HepG2 (cell line): ENCODE results near the gene RRP36. TPM values are rescaled to one million over a fixed set of nuclear protein-coding genes. Genes with fewer than 3 reads are reported as not detected.

Experiments used
- ATF1 ChIP-seq: IDR thresholded peaks from 2 replicates; pipeline ENCODE4 v1.6.1; 2016; ENCODE audit warnings: mild to moderate bottlenecking, control low read depth
- FOSL1 ChIP-seq: sonication (generic); formaldehyde crosslinking; IDR thresholded peaks from 2 replicates; pipeline ENCODE4 v1.9.0; 2021; ENCODE audit warnings: missing genetic modification reagents, borderline replicate concordance
- GATAD2A ChIP-seq: IDR thresholded peaks from 2 replicates; pipeline ENCODE4 v1.6.1; 2016
- RBAK ChIP-seq: sonication (generic); formaldehyde crosslinking; IDR thresholded peaks from 2 replicates; pipeline ENCODE4 v1.5.1; 2020; ENCODE audit warnings: mild to moderate bottlenecking, missing genetic modification reagents
- SMARCE1 ChIP-seq: fragments of 450-650 bp; IDR thresholded peaks from 2 replicates; pipeline ENCODE4 v1.6.1; 2017; ENCODE audit warnings: borderline replicate concordance
- SRSF9 ChIP-seq: fragments of 200-400 bp; formaldehyde crosslinking; IDR thresholded peaks from 2 replicates; pipeline ENCODE4 v1.6.1; 2018; ENCODE audit warnings: borderline replicate concordance, mild to moderate bottlenecking, low read depth, low read length; ENCODE audit not compliant: insufficient read depth, poor library complexity, severe bottlenecking
- ZFP36L1 ChIP-seq: sonication (generic); formaldehyde crosslinking; IDR thresholded peaks from 2 replicates; pipeline ENCODE4 v1.8.0; 2022; ENCODE audit warnings: mild to moderate bottlenecking, missing genetic modification reagents, moderate library complexity
- ZFP82 ChIP-seq: sonication (generic); formaldehyde crosslinking; IDR thresholded peaks from 2 replicates; pipeline ENCODE4 v1.5.1; 2020; ENCODE audit warnings: mild to moderate bottlenecking, missing genetic modification reagents, borderline replicate concordance
- ZNF224 ChIP-seq: sonication (generic); formaldehyde crosslinking; IDR thresholded peaks from 2 replicates; pipeline ENCODE4 v1.5.0; 2020; ENCODE audit warnings: mild to moderate bottlenecking, missing genetic modification reagents
- ZNF552 ChIP-seq: sonication (generic); formaldehyde crosslinking; IDR thresholded peaks from 2 replicates; pipeline ENCODE4 v1.9.0; 2022; ENCODE audit warnings: missing genetic modification reagents, mild to moderate bottlenecking, borderline replicate concordance
- ZNF687 ChIP-seq: sonication (generic); formaldehyde crosslinking; IDR thresholded peaks from 2 replicates; pipeline ENCODE4 v1.5.1; 2020; ENCODE audit warnings: mild to moderate bottlenecking, missing genetic modification reagents, moderate library complexity
- ZNF776 ChIP-seq: sonication (generic); formaldehyde crosslinking; IDR thresholded peaks from 2 replicates; pipeline ENCODE4 v1.4.0; 2020; ENCODE audit warnings: mild to moderate bottlenecking, missing genetic modification reagents
- ZNF879 ChIP-seq: sonication (generic); formaldehyde crosslinking; IDR thresholded peaks from 2 replicates; pipeline ENCODE4 v1.8.1; 2023; ENCODE audit warnings: missing genetic modification reagents
- polyA plus RNA-seq, 8 experiments: library from polyadenylated mRNA; depleted of rRNA in 3 of 8; stranded (reverse) in 7 of 8; unstranded in 1 of 8; fragments of >200 nt; fragmentation: Illumina TruSeq in 4 of 8; extraction: Trizol in 4 of 8; gene quantifications; 2 replicates each; pipeline versions ENCODE4 v1.2.1 to v1.2.3, GENCODE V29; 2011 to 2016; ENCODE audit warnings: low read depth in 4 of 8, missing spikeins in 1 of 8, mixed read lengths in 1 of 8; ENCODE audit not compliant: insufficient read depth in 1 of 8
- total RNA-seq, 5 experiments: library from RNA; depleted of rRNA; stranded (reverse); fragments of >200 nt; fragmentation: Illumina TruSeq; extraction: Trizol; gene quantifications; 2 replicates each; pipeline ENCODE4 v1.2.3, GENCODE V29; 2016; ENCODE audit warnings: low read depth in 1 of 5
- TF ChIP-seq, protein P1 (sequence below): sonication (generic); formaldehyde crosslinking; IDR thresholded peaks from 2 replicates; pipeline ENCODE4 v1.5.0; 2020; ENCODE audit warnings: missing genetic modification reagents
- TF ChIP-seq, protein P2 (sequence below): IDR thresholded peaks from 2 replicates; pipeline ENCODE4 v1.6.1; 2016; ENCODE audit warnings: low read depth
- TF ChIP-seq, protein P3 (sequence below): sonication (generic); formaldehyde crosslinking; IDR thresholded peaks from 2 replicates; pipeline ENCODE4 v1.5.0; 2020; ENCODE audit warnings: mild to moderate bottlenecking, missing genetic modification reagents, moderate library complexity
- TF ChIP-seq, protein P4 (sequence below): sonication (generic); formaldehyde crosslinking; IDR thresholded peaks from 2 replicates; pipeline ENCODE4; 2020; ENCODE audit warnings: missing genetic modification reagents, mild to moderate bottlenecking, borderline replicate concordance

The RRP36 gene
- total and polyA plus RNA-seq, 2 of the 13 experiments (the other 11 are each of a cell fraction or from before 2014, with no cell fraction given) = 29.5 to 144 TPM

DNA sequence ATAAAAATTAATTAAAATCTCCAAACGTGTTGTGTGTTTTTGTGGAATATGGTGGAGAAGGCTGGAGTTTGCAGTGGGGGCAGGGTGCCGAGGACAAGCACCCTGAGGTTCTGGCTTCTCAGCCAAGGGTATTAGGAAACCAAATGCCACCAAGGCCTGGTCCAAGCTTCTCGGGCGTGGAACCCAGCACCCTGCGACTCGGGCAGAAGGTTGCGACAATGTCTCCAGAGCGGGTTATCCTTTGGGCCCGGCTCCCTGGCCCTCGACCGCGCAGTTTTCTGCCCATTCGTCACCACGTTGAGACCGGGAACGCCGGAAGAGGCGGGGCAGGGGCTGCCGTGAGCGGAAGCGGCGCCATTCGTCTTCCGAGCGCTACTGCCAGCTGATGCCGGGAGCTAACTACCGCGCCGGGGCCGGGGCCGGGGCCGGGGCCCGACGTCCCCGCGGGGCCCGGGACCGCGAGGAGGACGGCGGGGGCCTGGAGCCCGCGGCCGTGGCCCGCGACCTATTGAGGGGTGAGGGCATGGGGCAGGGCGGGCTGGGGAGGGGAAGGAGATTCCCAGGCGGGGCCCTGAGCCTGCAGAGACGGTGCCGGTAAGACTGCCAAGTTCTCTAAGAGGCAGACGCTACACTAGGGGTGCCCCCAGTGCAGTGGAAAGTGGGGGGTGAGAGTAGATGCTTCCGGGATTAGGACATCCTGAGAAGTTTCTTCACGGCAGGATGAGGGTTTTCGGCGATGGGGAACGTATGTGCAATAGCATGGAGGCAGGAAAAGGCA, at the start of gene RRP36 (continued):
- TF ChIP-seq, protein P1, sequence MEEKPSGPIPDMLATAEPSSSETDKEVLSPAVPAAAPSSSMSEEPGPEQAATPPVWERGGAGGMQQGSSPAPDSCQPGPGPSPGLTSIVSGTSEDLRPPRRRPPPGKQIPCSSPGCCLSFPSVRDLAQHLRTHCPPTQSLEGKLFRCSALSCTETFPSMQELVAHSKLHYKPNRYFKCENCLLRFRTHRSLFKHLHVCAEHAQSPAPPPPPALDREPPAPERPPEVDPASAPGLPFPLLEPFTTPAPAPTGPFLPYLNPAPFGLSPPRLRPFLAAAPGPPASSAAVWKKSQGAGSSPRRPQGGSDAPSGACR (CRISPR knock-in tag) = peak; percentile 87; the same call in 1 of the 2 replicates
- no peak for TF ChIP-seq ZFP82 (CRISPR knock-in tag)
- no peak for TF ChIP-seq ZNF552
- 0 out of 2 replicates have a peak, but pooled peaks have one; percentile 36 for TF ChIP-seq ZNF224 (CRISPR knock-in tag)
- TF ChIP-seq, protein P2, sequence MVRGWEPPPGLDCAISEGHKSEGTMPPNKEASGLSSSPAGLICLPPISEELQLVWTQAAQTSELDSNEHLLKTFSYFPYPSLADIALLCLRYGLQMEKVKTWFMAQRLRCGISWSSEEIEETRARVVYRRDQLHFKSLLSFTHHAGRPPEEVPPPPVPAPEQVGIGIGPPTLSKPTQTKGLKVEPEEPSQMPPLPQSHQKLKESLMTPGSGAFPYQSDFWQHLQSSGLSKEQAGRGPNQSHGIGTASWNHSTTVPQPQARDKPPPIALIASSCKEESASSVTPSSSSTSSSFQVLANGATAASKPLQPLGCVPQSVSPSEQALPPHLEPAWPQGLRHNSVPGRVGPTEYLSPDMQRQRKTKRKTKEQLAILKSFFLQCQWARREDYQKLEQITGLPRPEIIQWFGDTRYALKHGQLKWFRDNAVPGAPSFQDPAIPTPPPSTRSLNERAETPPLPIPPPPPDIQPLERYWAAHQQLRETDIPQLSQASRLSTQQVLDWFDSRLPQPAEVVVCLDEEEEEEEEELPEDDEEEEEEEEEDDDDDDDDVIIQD (CRISPR knock-in tag) = no peak
- TF ChIP-seq, protein P3, sequence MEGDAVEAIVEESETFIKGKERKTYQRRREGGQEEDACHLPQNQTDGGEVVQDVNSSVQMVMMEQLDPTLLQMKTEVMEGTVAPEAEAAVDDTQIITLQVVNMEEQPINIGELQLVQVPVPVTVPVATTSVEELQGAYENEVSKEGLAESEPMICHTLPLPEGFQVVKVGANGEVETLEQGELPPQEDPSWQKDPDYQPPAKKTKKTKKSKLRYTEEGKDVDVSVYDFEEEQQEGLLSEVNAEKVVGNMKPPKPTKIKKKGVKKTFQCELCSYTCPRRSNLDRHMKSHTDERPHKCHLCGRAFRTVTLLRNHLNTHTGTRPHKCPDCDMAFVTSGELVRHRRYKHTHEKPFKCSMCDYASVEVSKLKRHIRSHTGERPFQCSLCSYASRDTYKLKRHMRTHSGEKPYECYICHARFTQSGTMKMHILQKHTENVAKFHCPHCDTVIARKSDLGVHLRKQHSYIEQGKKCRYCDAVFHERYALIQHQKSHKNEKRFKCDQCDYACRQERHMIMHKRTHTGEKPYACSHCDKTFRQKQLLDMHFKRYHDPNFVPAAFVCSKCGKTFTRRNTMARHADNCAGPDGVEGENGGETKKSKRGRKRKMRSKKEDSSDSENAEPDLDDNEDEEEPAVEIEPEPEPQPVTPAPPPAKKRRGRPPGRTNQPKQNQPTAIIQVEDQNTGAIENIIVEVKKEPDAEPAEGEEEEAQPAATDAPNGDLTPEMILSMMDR (CRISPR knock-in tag) = 0 out of 2 replicates have a peak, but pooled peaks have one; percentile 10
- TF ChIP-seq ZFP36L1 = 0 out of 2 replicates have a peak, but pooled peaks have one; percentile 51
- TF ChIP-seq ZNF879 (CRISPR knock-in tag) = no peak
- TF ChIP-seq ZNF776 (CRISPR knock-in tag) = peak; percentile 79
- no peak for TF ChIP-seq ATF1 (CRISPR knock-in tag)
- no peak for TF ChIP-seq RBAK (CRISPR knock-in tag)
- peak; percentile 96 for TF ChIP-seq ZNF687 (CRISPR knock-in tag)
- no peak for TF ChIP-seq SRSF9
- no peak; the same call in 1 of the 2 replicates for TF ChIP-seq FOSL1
- TF ChIP-seq SMARCE1 = no peak
- 0 out of 2 replicates have a peak, but pooled peaks have one; percentile 12 for TF ChIP-seq GATAD2A (CRISPR knock-in tag)
- TF ChIP-seq, protein P4, sequence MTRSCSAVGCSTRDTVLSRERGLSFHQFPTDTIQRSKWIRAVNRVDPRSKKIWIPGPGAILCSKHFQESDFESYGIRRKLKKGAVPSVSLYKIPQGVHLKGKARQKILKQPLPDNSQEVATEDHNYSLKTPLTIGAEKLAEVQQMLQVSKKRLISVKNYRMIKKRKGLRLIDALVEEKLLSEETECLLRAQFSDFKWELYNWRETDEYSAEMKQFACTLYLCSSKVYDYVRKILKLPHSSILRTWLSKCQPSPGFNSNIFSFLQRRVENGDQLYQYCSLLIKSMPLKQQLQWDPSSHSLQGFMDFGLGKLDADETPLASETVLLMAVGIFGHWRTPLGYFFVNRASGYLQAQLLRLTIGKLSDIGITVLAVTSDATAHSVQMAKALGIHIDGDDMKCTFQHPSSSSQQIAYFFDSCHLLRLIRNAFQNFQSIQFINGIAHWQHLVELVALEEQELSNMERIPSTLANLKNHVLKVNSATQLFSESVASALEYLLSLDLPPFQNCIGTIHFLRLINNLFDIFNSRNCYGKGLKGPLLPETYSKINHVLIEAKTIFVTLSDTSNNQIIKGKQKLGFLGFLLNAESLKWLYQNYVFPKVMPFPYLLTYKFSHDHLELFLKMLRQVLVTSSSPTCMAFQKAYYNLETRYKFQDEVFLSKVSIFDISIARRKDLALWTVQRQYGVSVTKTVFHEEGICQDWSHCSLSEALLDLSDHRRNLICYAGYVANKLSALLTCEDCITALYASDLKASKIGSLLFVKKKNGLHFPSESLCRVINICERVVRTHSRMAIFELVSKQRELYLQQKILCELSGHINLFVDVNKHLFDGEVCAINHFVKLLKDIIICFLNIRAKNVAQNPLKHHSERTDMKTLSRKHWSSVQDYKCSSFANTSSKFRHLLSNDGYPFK (CRISPR knock-in tag) = no peak; the same call in 1 of the 2 replicates
